OCI-LY7 (cell line): Measurements from ENCODE around the gene EZH1.
"Not testable (repeated sequence)": the region's sequence is repeated elsewhere in the genome, so short reads cannot be mapped to it uniquely, and the experiment has no call there.

ENCODE experiments used
- CTCF ChIP-seq: fragments of 200-600 bp; sonication (generic); conservative IDR thresholded peaks from 2 replicates; pipeline ENCODE4 v1.5.1; 2014; ENCODE audit warnings: mild to moderate bottlenecking, antibody characterized with exemption, low read length, moderate library complexity, mixed read lengths
- EZH2phosphoT487 ChIP-seq: fragments of 200-600 bp; sonication (generic); IDR thresholded peaks from 2 replicates; pipeline ENCODE4 v1.6.1; 2018; ENCODE audit warnings: low read depth, borderline replicate concordance, mild to moderate bottlenecking, mixed run types, antibody characterized with exemption, low read length, moderate library complexity, mixed read lengths

- not testable (repeated sequence) for TF ChIP-seq CTCF, EZH2phosphoT487
Measured at GRCh38 chr17:42769964-42770363, 25.1 kb upstream of the EZH1 start.
